Thymus (tissue), 11 donors: ENCODE data around the gene PNLIP. TPM values are rescaled to one million over a fixed set of nuclear protein-coding genes. Genes with fewer than 3 reads are reported as not detected.

ENCODE experiments used
- DNase-seq, 9 donors: peaks; one replicate each; pipeline ENCODE4 v3.0.0-alpha.2; 2013; ENCODE audit warnings: low spot score in 9 of 9, low read depth in 6 of 9, missing footprints in 1 of 9
- H3K27ac ChIP-seq, 2 donors: one replicate each; pipeline ENCODE4 v1.5.1; 2013; ENCODE audit warnings: control low read depth in 1 of 2, low read depth in 1 of 2, low read length in 1 of 2, mild to moderate bottlenecking in 1 of 2, moderate library complexity in 1 of 2
- H3K27me3 ChIP-seq, 2 donors: one replicate each; pipeline ENCODE4 v1.5.1; 2013; ENCODE audit warnings: low read length in 1 of 2; ENCODE audit not compliant: control insufficient read depth in 2 of 2, insufficient read depth in 1 of 2
- H3K36me3 ChIP-seq, 2 donors: one replicate each; pipeline ENCODE4 v1.5.1; 2013; ENCODE audit warnings: low read length in 1 of 2, mild to moderate bottlenecking in 1 of 2, moderate library complexity in 1 of 2; ENCODE audit not compliant: control insufficient read depth in 2 of 2, insufficient read depth in 2 of 2
- H3K4me1 ChIP-seq, 2 donors: one replicate each; pipeline ENCODE4 v1.5.1; 2013; ENCODE audit warnings: low read length in 2 of 2; ENCODE audit not compliant: control insufficient read depth in 2 of 2, insufficient read depth in 2 of 2
- H3K4me3 ChIP-seq, 2 donors: one replicate each; pipeline ENCODE4 v1.5.1; 2013; ENCODE audit warnings: low read length in 2 of 2, control low read depth in 1 of 2, mild to moderate bottlenecking in 1 of 2
- H3K9me3 ChIP-seq, 2 donors: one replicate each; pipeline ENCODE4 v1.5.1; 2013; ENCODE audit warnings: low read length in 1 of 2, mild to moderate bottlenecking in 1 of 2; ENCODE audit not compliant: control insufficient read depth in 2 of 2, insufficient read depth in 1 of 2
- WGBS: extraction: QIAGEN DNeasy Blood & Tissue Kit; methylation state at CpG from one replicate; pipeline ENCODE4 v1.1.7; 2013; 5-methylcytosine and 5-hydroxymethylcytosine counted together
- polyA plus RNA-seq: library from polyadenylated mRNA; stranded (reverse); fragments of 200-250 nt; gene quantifications from one replicate; pipeline ENCODE4 v1.2.3, GENCODE V29; 2013
- total RNA-seq: library from RNA; stranded (reverse); fragments of 120-200 nt; gene quantifications from one replicate; pipeline ENCODE4 v1.2.4, GENCODE V29; 2013
- donor health status: healthy.

The PNLIP gene
- total and polyA plus RNA-seq, 2 donors: 0.09 to 0.18 TPM

- Histone ChIP-seq H3K36me3 (no peaks in the 10 kb centered on the region), H3K27me3 (no peaks in the 10 kb centered on the region), H3K27ac (no peak overlapping the region), H3K4me1 (no peaks in the 10 kb centered on the region), H3K9me3 (no peaks in the 10 kb centered on the region), H3K4me3 (no peak overlapping the region)
- DNase-seq: no peak
- WGBS: 93% methylated on average over 5 of the region's 5 CpGs
Observed at GRCh38 chr10:116557305-116557880, 11.7 kb downstream of the PNLIP start.

- H3K4me1 ChIP-seq: no peaks in the 10 kb centered on the region
- no peaks in the 10 kb centered on the region for H3K9me3 ChIP-seq
- no peaks in the 10 kb centered on the region for H3K27me3 ChIP-seq
- no peak overlapping the region for H3K27ac ChIP-seq
- no peak overlapping the region for H3K4me3 ChIP-seq
- no peaks in the 10 kb centered on the region for H3K36me3 ChIP-seq
- no peak for DNase-seq
- WGBS: 92% methylated on average over 8 of the region's 8 CpGs
Observed at GRCh38 chr10:116565534-116565933, 19.8 kb downstream of the PNLIP start.

GRCh38 chr10:116566932-116567331, 21.2 kb downstream of the PNLIP start:
- Histone ChIP-seq H3K9me3 (no peaks in the 10 kb centered on the region), H3K27me3 (no peaks in the 10 kb centered on the region), H3K27ac (no peak overlapping the region), H3K36me3 (no peaks in the 10 kb centered on the region), H3K4me1 (no peaks in the 10 kb centered on the region), H3K4me3 (no peak overlapping the region)
- DNase-seq: no peak

- no peak for DNase-seq
- H3K4me1 ChIP-seq: no peaks in the 10 kb centered on the region
- H3K4me3 ChIP-seq: no peak overlapping the region
- no peaks in the 10 kb centered on the region for H3K36me3 ChIP-seq
- H3K27me3 ChIP-seq: no peaks in the 10 kb centered on the region
- 50% methylated on average over 3 of the region's 3 CpGs for WGBS
- H3K9me3 ChIP-seq: no peaks in the 10 kb centered on the region
- no peak overlapping the region for H3K27ac ChIP-seq
Observed at GRCh38 chr10:116567335-116567734, 21.6 kb downstream of the PNLIP start.

- no peaks in the 10 kb centered on the region for H3K4me1 ChIP-seq
- H3K9me3 ChIP-seq: no peaks in the 10 kb centered on the region
- no peaks in the 10 kb centered on the region for H3K36me3 ChIP-seq
- no peak overlapping the region for H3K27ac ChIP-seq
- no peak for DNase-seq
- H3K27me3 ChIP-seq: no peaks in the 10 kb centered on the region
- 92% methylated on average over 3 of the region's 3 CpGs for WGBS
- no peak overlapping the region for H3K4me3 ChIP-seq
Observed at GRCh38 chr10:116574797-116575196, 29.1 kb downstream of the PNLIP start.

GRCh38 chr10:116587878-116588591, 42.3 kb downstream of the PNLIP start:
- H3K27me3 ChIP-seq: no peaks in the 10 kb centered on the region
- no peaks in the 10 kb centered on the region for H3K36me3 ChIP-seq
- H3K4me1 ChIP-seq: no peaks in the 10 kb centered on the region
- no peak overlapping the region for H3K4me3 ChIP-seq
- no peaks in the 10 kb centered on the region for H3K9me3 ChIP-seq
- DNase-seq: no peak
- no peak overlapping the region for H3K27ac ChIP-seq
- 95% methylated on average over 8 of the region's 8 CpGs for WGBS

GRCh38 chr10:116588995-116589394, 43.3 kb downstream of the PNLIP start:
- Histone ChIP-seq H3K36me3 (no peaks in the 10 kb centered on the region), H3K4me3 (no peak overlapping the region), H3K9me3 (no peaks in the 10 kb centered on the region), H3K4me1 (no peaks in the 10 kb centered on the region), H3K27me3 (no peaks in the 10 kb centered on the region), H3K27ac (no peak overlapping the region)
- DNase-seq: no peak
- WGBS: 95% methylated on average over 2 of the region's 2 CpGs

- Histone ChIP-seq H3K4me3 (no peak overlapping the region), H3K36me3 (no peaks in the 10 kb centered on the region), H3K27ac (no peak overlapping the region), H3K27me3 (no peaks in the 10 kb centered on the region), H3K4me1 (no peaks in the 10 kb centered on the region), H3K9me3 (no peaks in the 10 kb centered on the region)
- no peak for DNase-seq
- 89% methylated on average over 2 of the region's 2 CpGs for WGBS
Observed at GRCh38 chr10:116589926-116590325, 44.2 kb downstream of the PNLIP start.

GRCh38 chr10:116590590-116591444, 45.1 kb downstream of the PNLIP start, which contains the start of gene PNLIPRP1:
PNLIPRP1 (plus strand) TSS chr10:116590959; CDS start chr10:116591130, 171 bp downstream.
- 90% methylated on average over 9 of the region's 9 CpGs for WGBS
- DNase-seq: no peak
- H3K36me3 ChIP-seq: no peaks in the 10 kb centered on the region
- H3K4me3 ChIP-seq: no peak within 1 kb of the TSS
- H3K27ac ChIP-seq: no peak within 1 kb of the TSS
- H3K4me1 ChIP-seq: no peaks in the 10 kb centered on the region
- no peaks in the 10 kb centered on the region for H3K9me3 ChIP-seq
- no peaks in the 10 kb centered on the region for H3K27me3 ChIP-seq
